ENCODE data around the gene HSCB. TPM values are rescaled to one million over a fixed set of nuclear protein-coding genes. Genes with fewer than 3 reads are reported as not detected.
A peak's percentile ranks its signal among the peaks of the same experiment; 100 is the strongest.
"Not testable (repeated sequence)": the region's sequence is repeated elsewhere in the genome, so short reads cannot be mapped to it uniquely, and the experiment has no call there.

HSCB gene
- total RNA-seq, 1 donor = 15.0 TPM

GRCh38 chr22:28741200-28741784 is 547 bp upstream of the HSCB start:
- peak overlapping the region; percentile 75 for H3K4me3 ChIP-seq (ENCODE audit: low read depth, low read length)
- TF ChIP-seq CTCF (IDR thresholded peaks at IDR 0.05; ENCODE audit: insufficient read depth, low read length) = no peak
- no peak for DNase-seq (ENCODE audit: low read depth)

GRCh38 chr22:28742562-28742962 is 723 bp downstream of the HSCB start:
- no peak for TF ChIP-seq CTCF (IDR thresholded peaks at IDR 0.05; ENCODE audit: insufficient read depth, low read length)

GRCh38 chr22:28743852-28744251 is 2.0 kb downstream of the HSCB start:
- TF ChIP-seq CTCF (IDR thresholded peaks at IDR 0.05; ENCODE audit: insufficient read depth, low read length) = no peak
- H3K4me3 ChIP-seq (ENCODE audit: low read depth, low read length) = no peak overlapping the region
- no peak for DNase-seq (ENCODE audit: low read depth)

More at GRCh38 chr22:28742562-28742962, 723 bp downstream of the HSCB start:
- peak overlapping the region; percentile 91 for H3K4me3 ChIP-seq (ENCODE audit: low read depth, low read length)
- DNase-seq (ENCODE audit: low read depth) = no peak

GRCh38 chr22:28750471-28750881 is 8.6 kb downstream of the HSCB start:
- no peak for TF ChIP-seq CTCF (IDR thresholded peaks at IDR 0.05; ENCODE audit: insufficient read depth, low read length)
- peak; percentile 86 for DNase-seq (ENCODE audit: low read depth)
- H3K4me3 ChIP-seq (ENCODE audit: low read depth, low read length) = no peak overlapping the region

GRCh38 chr22:28754512-28754911 is 12.7 kb downstream of the HSCB start:
- DNase-seq (ENCODE audit: low read depth); H3K4me3 ChIP-seq (ENCODE audit: low read depth, low read length): not testable (repeated sequence)

GRCh38 chr22:28759861-28760560 is 18.2 kb downstream of the HSCB start:
- H3K4me3 ChIP-seq (ENCODE audit: low read depth, low read length) = no peak overlapping the region
- no peak for DNase-seq (ENCODE audit: low read depth)
- TF ChIP-seq CTCF (IDR thresholded peaks at IDR 0.05; ENCODE audit: insufficient read depth, low read length) = no peak

GRCh38 chr22:28761449-28761755 is 19.6 kb downstream of the HSCB start:
- H3K4me3 ChIP-seq (ENCODE audit: low read depth, low read length) = no peak overlapping the region
- TF ChIP-seq CTCF (IDR thresholded peaks at IDR 0.05; ENCODE audit: insufficient read depth, low read length) = no peak
- DNase-seq (ENCODE audit: low read depth) = no peak

- H3K4me3 ChIP-seq (ENCODE audit: low read depth, low read length); DNase-seq (ENCODE audit: low read depth): not testable (repeated sequence)
Observed at GRCh38 chr22:28762000-28762399, 20.2 kb downstream of the HSCB start.
